Gastrocnemius medialis (tissue), 4 donors: Measurements from ENCODE around the gene WDR70. TPM values are rescaled to one million over a fixed set of nuclear protein-coding genes. Genes with fewer than 3 reads are reported as not detected.
"Not testable (repeated sequence)": the region's sequence is repeated elsewhere in the genome, so short reads cannot be mapped to it uniquely, and the experiment has no call there.

Experiments
- ATAC-seq, 2 donors: fragments of 150-250 bp; one replicate each; pipeline ENCODE4 v1.9.1; 2016
- DNase-seq, 2 donors: peaks; one replicate each; pipeline ENCODE4 v3.0.0-alpha.2; 2019
- H3K27ac ChIP-seq, 4 donors: fragments of 200-600 bp; sonication (generic); 1 replicate in 1 of 4; 2 replicates in 3 of 4; pipeline ENCODE4 v1.5.1; 2016 to 2018; ENCODE audit warnings: mild to moderate bottlenecking in 2 of 4, moderate library complexity in 1 of 4
- H3K27me3 ChIP-seq, 3 donors: fragments of 200-600 bp; sonication (generic) in 2 of 3; 1 replicate in 1 of 3; 2 replicates in 2 of 3; pipeline versions ENCODE4 v1.5.1 to v1.6.0; 2016 to 2019; ENCODE audit warnings: mild to moderate bottlenecking in 1 of 3, moderate library complexity in 1 of 3
- H3K36me3 ChIP-seq, 2 donors: fragments of 200-600 bp; sonication (generic) in 1 of 2; one replicate each; pipeline ENCODE4 v1.5.1; 2017 to 2018
- H3K4me1 ChIP-seq, 2 donors: fragments of 200-600 bp; sonication (generic) in 1 of 2; one replicate each; pipeline ENCODE4 v1.5.1; 2016 to 2017; ENCODE audit warnings: mild to moderate bottlenecking in 2 of 2
- H3K4me3 ChIP-seq, 4 donors: fragments of 200-600 bp; sonication (generic) in 3 of 4; 1 replicate in 1 of 4; 2 replicates in 3 of 4; pipeline ENCODE4 v1.5.1; 2016 to 2019; ENCODE audit warnings: mild to moderate bottlenecking in 2 of 4
- H3K9me3 ChIP-seq, 3 donors: fragments of 200-600 bp; sonication (generic) in 2 of 3; 1 replicate in 1 of 3; 2 replicates in 2 of 3; pipeline ENCODE4 v1.5.1; 2016 to 2019
- CTCF ChIP-seq, 5 experiments: fragments of 450-650 bp in 3 of 5; fragments of 200-600 bp in 2 of 5; sonication (generic) in 2 of 5; IDR thresholded peaks in 4 of 5; conservative IDR thresholded peaks in 1 of 5; 1 replicate in 4 of 5; 2 replicates in 1 of 5; pipeline ENCODE4 v1.5.1; 2016 to 2019; ENCODE audit warnings: antibody characterized with exemption in 5 of 5, mild to moderate bottlenecking in 3 of 5, moderate library complexity in 3 of 5
- POLR2A ChIP-seq, 2 donors: fragments of 450-650 bp; IDR thresholded peaks; one replicate each; pipeline ENCODE4 v1.6.1; 2017; ENCODE audit warnings: antibody characterized with exemption in 2 of 2, mild to moderate bottlenecking in 2 of 2, moderate library complexity in 2 of 2
- in situ Hi-C, 4 donors: fragments of 200-750 bp; cut with MboI; loops; one replicate each; pipeline versions ENCODE4 v1.15.0 to v1.8.0; 2017; ENCODE audit warnings: low sequenced_read_pairs in 4 of 4
- intact Hi-C: fragments of 100-400 bp; cut with DNase I; formaldehyde crosslinking; loops from one replicate; pipeline ENCODE4 v1.15.1; 2023; ENCODE audit warnings: low total_unique reads
- total RNA-seq, 4 donors: library from RNA; depleted of rRNA; stranded (reverse); fragments of >200 nt; gene quantifications; one replicate each; pipeline versions ENCODE4 v1.1.0 to v1.2.3, GENCODE V29; 2016

The WDR70 gene
- total RNA-seq, 4 donors from 2014 or later: 15.9 to 24.8 (median 21.5) TPM

GRCh38 chr5:37428044-37428443 lies 48.9 kb downstream of the WDR70 start:
- Histone ChIP-seq H3K36me3 (peaks cover 0 to 10% of the 10 kb centered on the region in 2 donors), H3K4me3 (no peak overlapping the region), H3K27ac (no peak overlapping the region), H3K27me3 (no peaks in the 10 kb centered on the region), H3K4me1 (no peaks in the 10 kb centered on the region), H3K9me3 (no peaks in the 10 kb centered on the region)
- DNase-seq (no peak), ATAC-seq (no peak)
- TF ChIP-seq CTCF (IDR thresholded peaks at IDR 0.05 in 4 of 5, conservative IDR thresholded peaks at IDR 0.05 in 1 of 5) (no peak), POLR2A (IDR thresholded peaks at IDR 0.05) (no peak)
- intact Hi-C loops: no loop called here
- in situ Hi-C loops: no loop called here

DNA sequence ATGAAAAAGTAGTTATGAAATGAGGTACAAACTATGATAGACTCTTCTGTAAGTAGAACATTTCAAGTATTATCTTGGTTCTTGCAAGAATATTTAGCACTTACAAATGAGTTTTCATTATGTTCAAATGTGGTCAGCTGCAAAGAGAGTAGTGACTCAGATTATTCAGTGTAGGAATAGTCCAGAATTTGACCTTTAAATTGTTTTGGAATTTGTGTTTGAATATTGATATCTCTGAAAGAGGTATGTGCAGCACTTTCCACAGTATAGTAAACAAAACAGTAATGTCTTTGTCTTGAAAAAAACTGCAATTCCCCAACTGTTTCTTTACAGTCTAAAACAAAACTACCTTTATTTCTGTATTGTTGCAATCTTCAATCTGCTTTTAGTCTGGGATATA lies 56.1 kb downstream of the WDR70 start:
- H3K4me3 ChIP-seq: no peak overlapping the region
- intact Hi-C loops (no loop called here), in situ Hi-C loops (no loop called here)
- TF ChIP-seq POLR2A (IDR thresholded peaks at IDR 0.05): no peak
- H3K9me3 ChIP-seq: no peaks in the 10 kb centered on the region
- H3K4me1 ChIP-seq: no peaks in the 10 kb centered on the region
- no peak for ATAC-seq
- no peak overlapping the region for H3K27ac ChIP-seq
- H3K27me3 ChIP-seq: no peaks in the 10 kb centered on the region
- H3K36me3 ChIP-seq: no peaks in the 10 kb centered on the region
- DNase-seq: no peak

GRCh38 chr5:37436146-37436934 lies 57.2 kb downstream of the WDR70 start:
- ATAC-seq: no peak
- in situ Hi-C loops: no loop called here
- H3K4me1 ChIP-seq: no peaks in the 10 kb centered on the region

DNA sequence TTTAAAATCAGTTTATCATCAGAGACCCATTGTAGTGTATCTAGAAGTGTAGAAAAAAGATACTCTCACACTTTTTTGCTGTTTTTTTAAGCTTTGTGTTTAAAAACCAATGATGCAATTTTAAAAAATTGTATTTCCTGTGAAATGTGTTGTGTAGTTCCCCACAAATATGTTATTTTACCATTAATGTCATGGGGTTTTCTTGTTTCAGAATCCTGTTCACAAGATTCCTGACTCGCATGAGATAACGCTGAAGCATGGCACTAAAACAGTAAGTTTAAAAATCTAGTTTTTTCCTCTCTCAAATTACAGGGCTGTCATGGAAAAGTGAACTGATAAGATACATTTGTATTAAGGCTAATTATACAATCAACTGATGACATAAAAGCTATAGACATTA lies 58.6 kb downstream of the WDR70 start:
- intact Hi-C loops: no loop called here
- H3K4me3 ChIP-seq: no peak overlapping the region
- no peak for TF ChIP-seq POLR2A (IDR thresholded peaks at IDR 0.05)
- TF ChIP-seq CTCF (IDR thresholded peaks at IDR 0.05 in 4 of 5, conservative IDR thresholded peaks at IDR 0.05 in 1 of 5): no peak
- H3K9me3 ChIP-seq: no peaks in the 10 kb centered on the region
- ATAC-seq: no peak
- no peak overlapping the region for H3K27ac ChIP-seq
- in situ Hi-C loops: no loop called here
- no peak for DNase-seq
- H3K27me3 ChIP-seq: no peaks in the 10 kb centered on the region
- no peaks in the 10 kb centered on the region for H3K36me3 ChIP-seq
- no peaks in the 10 kb centered on the region for H3K4me1 ChIP-seq

More at GRCh38 chr5:37436146-37436934, 57.2 kb downstream of the WDR70 start:
- H3K27ac ChIP-seq: no peak overlapping the region
- no peak overlapping the region for H3K4me3 ChIP-seq
- no peaks in the 10 kb centered on the region for H3K36me3 ChIP-seq
- H3K27me3 ChIP-seq: no peaks in the 10 kb centered on the region
- intact Hi-C loops: no loop called here
- TF ChIP-seq CTCF (IDR thresholded peaks at IDR 0.05 in 4 of 5, conservative IDR thresholded peaks at IDR 0.05 in 1 of 5) (no peak), POLR2A (IDR thresholded peaks at IDR 0.05) (no peak)
- DNase-seq: no peak
- no peaks in the 10 kb centered on the region for H3K9me3 ChIP-seq

DNA sequence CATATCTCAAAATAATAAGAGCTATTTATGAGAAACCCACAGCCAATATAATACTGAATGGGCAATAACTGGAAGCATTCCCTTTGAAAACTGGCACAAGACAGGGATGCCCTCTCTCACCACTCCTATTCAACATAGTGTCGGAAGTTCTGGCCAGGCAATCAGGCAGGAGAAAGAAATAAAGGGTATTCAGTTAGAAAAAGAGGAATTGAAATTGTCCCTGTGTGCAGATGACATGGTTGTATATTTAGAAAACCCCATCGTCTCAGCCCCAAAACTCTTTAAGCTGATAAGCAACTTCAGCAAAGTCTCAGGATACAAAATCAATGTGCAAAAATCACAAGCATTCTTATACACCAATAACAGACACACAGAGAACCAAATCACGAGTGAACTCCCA lies 66.7 kb downstream of the WDR70 start:
- H3K27ac ChIP-seq, in situ Hi-C loops, intact Hi-C loops: not testable (repeated sequence)

More for the DNA sequence above, 66.7 kb downstream of the WDR70 start:
- H3K9me3 ChIP-seq, H3K4me3 ChIP-seq, H3K36me3 ChIP-seq, H3K27me3 ChIP-seq, DNase-seq, H3K4me1 ChIP-seq, ATAC-seq: not testable (repeated sequence)
